NCI-H2029 (cell line): ENCODE data around the gene KRIT1.

ENCODE experiments used
- DNase-seq: peaks from one replicate; lab custom pipeline; 2025; lab: John Stamatoyannopoulos, UW

Gene KRIT1

DNA sequence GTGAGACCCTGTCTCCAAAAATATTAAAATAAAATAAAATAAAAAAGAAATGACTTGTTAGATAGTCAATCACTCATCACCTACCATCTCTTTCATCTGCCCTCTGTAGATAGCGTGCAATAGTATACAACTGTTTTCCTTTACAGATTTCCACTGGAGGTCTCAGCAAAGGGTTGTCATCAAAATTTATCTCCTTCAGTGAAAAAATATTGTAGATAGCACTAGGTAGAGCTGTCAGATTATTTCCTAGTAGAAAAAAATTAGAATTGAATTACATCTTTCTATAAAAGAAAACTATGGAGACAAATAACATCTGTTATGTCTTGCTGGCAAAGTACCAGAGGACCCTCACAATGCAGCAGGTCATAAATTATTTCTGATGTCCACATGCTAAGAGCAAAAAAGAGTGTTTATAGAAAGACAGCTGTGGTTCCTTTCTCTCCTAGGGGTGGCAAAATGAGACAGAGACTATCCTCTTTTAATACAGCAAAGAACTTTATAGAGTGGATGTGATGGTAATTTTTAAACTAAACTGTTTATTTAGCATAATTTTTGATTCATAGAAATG, 95.2 kb downstream of the KRIT1 start:
- no peak for DNase-seq

DNA sequence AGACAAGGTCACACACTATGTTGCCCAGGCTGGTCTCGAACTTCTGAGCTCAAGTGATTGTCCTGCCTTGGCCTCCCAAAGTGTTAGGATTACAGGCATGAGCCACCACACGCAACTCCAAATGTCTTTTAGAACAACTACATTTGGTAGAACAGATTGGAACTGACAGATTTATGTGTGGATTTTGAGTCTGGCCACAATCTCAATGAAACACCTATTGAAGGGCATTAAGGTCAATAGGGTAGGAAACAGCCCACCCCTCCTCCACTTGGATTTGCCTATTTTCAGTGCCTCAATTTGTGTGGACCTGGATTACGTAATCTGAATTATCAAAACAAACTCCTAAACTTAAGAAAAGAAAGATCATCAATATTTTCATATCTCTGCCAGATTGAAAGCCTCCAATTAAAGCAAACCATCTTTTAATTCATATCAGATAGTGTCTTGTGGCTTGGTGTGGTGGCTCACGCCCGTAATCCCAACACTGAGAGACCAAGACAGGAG, 95.9 kb downstream of the KRIT1 start:
- no peak for DNase-seq
